GM21360 (cell line): ENCODE results near the gene BEST1.
"Not testable (repeated sequence)": the region's sequence is repeated elsewhere in the genome, so short reads cannot be mapped to it uniquely, and the experiment has no call there.

Experiments
- ATAC-seq: cut with Tn5 transposase; IDR thresholded peaks from one replicate; pipeline ENCODE4 v1.9.1; 2021; ENCODE audit warnings: mild to moderate bottlenecking, moderate library complexity; ENCODE audit not compliant: unreplicated experiment

Gene BEST1

DNA sequence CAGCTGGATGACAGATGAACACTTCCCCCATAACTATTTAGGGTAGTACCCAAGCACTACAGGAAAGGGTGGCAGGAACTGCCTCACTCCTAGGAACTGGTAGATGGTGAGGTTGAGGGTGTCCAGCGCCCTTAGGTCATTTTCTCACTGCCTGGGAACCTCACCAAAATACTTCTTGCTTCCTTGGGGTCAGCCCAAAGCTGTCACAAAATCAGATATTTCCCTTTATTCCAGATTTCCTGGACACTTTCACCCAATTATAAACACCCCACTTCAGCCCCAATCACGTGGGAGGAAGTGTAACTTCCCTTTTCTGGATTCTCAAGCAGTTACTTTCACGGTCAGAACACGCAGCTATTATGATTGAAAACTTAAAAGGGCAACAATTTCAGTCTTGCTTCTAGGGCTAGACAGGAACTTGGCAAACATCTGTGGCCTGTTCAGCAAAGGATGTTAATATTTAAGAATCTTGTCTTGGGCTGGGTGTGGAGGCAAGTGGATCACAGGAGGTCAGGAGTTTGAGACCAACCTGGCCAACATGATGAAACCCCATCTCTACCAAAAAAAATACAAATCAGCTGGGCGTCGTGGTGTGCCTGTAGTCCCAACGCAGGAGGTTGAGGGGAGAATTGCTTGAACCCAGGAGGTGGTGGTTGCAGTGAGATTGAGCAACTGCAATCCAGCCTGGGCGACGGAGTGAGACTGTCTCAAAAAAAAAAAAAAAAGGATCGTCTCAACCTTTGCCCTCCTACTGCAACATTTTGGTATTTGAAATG lies 13.3 kb downstream of the BEST1 start:
- no peak for ATAC-seq

DNA sequence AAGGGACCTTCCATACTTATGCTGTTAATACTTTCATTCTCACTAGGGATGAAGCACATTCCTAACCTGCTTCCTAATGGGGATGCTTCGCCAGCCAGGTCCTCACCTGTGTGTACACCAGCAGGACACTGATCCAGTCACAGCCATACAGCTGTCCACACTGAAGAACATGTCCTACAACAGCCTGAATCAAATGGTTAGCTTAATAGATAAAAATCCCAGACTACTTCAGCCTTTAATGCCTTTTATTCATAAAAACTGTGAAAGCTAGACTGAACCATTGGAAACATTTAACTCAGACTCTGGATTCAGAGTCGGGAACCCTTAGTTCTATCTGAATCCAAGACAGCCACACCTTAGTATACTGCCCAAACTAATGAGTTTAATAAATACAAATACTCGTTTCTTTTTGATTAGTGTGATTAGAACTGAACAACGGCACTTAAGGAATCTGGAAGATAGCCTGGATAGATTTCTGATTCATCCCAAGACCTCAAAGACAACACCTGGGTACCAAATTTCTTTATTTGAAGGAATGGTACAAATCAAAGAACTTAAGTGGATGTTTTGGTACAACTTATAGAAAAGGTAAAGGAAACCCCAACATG lies 14.0 kb downstream of the BEST1 start:
- ATAC-seq: no peak

- not testable (repeated sequence) for ATAC-seq
Measured at GRCh38 chr11:61964666-61965271, 14.6 kb downstream of the BEST1 start.

DNA sequence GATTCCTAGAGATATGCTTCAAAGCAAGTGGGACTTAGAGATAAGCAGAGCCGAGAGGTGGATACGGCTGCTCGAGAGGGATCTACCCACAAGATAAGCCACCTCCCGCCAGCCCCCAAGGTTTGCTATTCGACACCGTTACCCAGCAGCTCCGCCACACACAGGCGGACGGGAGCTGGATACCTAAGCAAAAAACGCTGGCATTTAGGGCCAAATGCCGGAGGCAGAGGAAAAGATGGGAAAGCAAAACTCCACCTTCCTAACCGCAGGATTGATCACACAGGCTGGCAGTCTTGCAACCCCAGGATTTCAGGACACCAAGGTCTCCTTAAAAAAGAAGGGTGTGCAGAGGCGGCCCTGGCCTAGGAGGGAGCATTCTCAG lies 16.6 kb downstream of the BEST1 start:
- no peak for ATAC-seq

DNA sequence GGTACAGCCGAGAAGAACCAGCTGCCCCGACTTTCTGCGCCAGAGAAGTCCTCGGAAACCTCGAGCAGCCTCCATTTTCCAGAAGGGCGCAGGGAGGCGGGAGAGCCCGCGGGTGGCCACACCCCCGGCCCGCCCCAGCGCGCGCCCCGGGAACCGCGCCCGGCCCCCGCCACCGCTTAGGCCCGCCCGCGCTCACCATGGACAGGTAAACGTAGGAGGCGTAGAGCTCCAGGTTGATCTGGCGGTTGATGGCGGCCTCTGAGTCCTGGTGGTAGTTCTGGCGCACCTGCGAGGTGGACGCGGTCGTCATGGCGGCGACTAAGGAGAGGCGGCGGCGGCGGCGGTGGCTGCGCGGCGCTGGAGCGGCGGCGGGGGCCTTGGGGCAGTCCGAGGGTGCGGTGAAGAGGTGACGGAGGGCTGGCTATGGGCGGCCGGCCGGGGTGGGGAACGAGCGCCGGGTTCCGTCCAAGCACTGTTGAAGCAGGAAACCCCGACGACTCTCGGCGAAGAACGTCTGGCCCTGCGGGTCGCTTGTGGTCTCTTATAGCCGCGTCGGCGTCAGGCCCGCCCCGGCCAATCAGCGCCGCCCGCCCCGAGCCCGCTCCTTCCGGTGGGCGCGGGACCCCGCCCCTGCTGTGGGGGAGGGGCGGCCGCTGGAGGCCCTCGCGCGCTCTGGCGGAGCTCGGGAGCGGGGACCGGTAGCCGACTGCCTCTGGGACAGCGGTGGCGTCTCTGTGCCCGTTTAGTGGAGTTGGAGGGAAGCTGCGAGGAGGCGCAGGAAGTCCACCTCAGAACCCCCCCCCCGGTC lies 17.2 kb downstream of the BEST1 start, which contains the start of gene FTH1:
Gene FTH1 (minus strand): TSS at position 519 of the 808 bp plus-strand sequence. CDS start 209 bp downstream, at position 310.
- ATAC-seq: peak; percentile 39

GRCh38 chr11:61967924-61968757 lies 18.0 kb downstream of the BEST1 start:
- ATAC-seq: peak; percentile 9

- no peak for ATAC-seq
Measured at GRCh38 chr11:61968758-61969390, 18.7 kb downstream of the BEST1 start.

GRCh38 chr11:61969391-61969758 lies 19.2 kb downstream of the BEST1 start:
- no peak for ATAC-seq

DNA sequence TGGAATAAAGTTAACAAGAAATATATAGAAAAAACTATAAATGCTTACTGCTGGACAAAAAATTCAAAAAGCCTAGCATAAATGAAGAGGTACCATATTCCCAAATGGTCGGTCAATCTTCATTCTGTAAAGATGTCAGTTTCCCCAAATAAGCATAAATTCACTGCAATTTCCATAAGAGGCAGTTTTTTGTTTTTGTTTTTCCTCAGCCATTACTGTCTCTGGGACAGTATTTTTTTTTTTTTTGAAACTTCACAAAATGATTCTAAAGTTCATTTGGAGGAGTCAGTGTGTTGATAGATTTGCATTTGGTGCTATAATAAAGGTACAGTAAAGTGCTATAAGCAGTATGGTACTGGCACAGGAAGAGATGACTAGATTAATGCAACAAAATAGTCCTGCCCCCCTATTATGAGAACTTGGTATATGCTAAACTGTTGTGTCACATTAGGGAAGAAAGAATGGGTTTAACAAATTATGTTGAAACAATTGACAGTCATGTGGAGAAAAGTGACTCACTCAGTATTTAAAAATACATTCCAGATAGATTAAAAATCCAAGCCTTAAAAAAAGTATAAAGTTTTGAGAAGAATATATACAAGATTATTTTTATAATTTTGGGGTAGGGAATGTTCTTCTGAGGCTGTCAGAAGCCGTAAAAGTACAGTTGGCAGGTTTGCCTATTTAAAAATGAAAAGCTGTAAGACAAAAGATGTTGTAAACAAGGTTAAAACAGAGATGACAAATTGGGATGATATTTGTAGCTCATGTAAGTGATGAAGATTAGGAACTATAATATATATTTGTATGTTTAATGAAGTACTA lies 19.9 kb downstream of the BEST1 start:
- no peak for ATAC-seq

GRCh38 chr11:61971248-61972111 lies 21.3 kb downstream of the BEST1 start:
- ATAC-seq: peak; percentile 31

GRCh38 chr11:61972112-61972671 lies 22.0 kb downstream of the BEST1 start:
- ATAC-seq: no peak

- ATAC-seq: no peak
Measured at GRCh38 chr11:61972672-61973475, 22.7 kb downstream of the BEST1 start.

- ATAC-seq: no peak
Measured at GRCh38 chr11:61973476-61974162, 23.5 kb downstream of the BEST1 start.

DNA sequence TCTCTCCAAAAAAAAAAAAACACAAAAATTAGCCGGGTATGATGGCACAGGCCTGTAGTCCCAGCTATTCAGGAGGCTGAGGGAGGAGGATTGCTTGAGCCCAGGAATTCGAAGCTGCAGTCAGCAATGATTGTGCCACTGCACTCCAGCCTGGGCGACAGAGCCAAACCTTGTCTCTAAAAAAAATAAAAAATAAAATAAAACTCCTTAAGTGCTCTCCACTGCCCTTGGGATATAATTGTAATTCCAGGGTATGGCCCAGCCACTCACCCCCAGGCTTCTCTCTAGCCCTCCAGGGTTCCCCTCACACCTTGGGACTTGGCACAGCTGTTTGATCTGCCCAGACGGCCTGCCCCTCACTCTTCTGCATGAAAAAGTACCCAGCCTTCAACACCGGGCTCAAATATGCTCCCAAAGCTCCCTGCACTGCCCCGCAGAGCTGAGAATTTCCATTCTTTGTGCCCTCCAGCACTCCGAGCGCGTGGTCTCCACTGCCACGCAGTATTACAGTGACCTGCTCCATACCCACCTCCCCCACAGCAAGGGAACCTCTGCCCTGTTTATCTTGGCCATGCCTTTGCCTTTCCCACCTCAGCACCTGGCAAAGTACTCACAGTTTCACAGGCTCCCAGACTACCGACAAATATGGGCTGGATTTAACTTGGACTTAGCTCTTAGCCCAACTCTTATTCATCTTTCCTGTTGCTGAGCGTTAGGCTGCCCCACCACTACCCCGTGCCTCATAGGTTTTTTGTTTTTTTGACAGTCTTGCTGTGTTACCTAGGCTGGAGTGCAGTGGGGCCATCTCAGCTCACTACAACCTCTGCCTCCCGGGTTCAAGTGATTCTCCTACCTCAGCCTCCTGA lies 24.8 kb downstream of the BEST1 start:
- no peak for ATAC-seq

- ATAC-seq: no peak
Measured at GRCh38 chr11:61975638-61976419, 25.7 kb downstream of the BEST1 start.
